ENCODE data around the gene HNRNPAB. TPM values are rescaled to one million over a fixed set of nuclear protein-coding genes. Genes with fewer than 3 reads are reported as not detected.
"Not testable (repeated sequence)": the region's sequence is repeated elsewhere in the genome, so short reads cannot be mapped to it uniquely, and the experiment has no call there.

The HNRNPAB gene
- total RNA-seq, 4 donors from 2014 or later = 98.4 to 135 (median 104) TPM

DNA sequence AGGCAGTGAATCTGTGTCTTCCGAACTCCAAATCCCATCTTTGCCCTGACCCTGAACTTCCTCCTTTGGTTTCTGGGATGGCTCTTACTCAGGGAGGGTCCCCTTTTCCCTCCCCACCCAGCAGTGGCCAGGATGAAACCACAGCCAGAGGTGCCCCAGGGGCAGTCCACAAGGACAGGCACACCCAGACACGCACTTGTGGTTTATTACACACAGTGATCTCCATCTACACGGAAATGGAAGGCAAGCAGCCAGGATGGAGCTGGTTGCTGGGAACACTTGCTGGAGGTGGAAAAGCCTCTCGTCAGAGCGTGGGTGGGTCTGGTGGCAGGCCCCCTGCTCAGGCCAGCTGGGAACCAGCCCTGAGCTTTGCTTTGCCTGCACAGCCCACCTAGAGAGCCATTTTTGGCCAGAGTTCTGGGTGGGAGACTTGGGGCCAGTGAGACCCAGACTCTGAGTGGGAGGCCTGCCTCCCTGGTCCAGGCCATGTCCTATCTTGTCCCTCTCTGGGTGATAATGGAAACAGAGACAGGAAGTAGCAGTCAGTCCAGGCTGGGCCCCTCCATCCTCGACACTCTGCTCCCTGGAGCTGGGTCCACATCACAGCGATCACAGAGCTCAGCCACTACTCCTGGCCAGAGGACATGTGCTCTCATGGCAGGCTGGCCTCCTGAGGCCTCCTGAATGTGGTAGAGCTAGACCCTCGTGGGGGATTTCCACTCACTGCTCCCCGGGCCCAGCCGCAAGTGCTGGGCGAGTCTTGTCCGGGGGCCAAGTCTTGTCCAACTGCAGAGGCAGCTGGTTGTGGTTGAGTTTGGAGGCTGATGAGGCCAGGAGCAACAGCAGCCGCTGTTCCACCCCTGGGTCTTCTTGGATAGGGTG is 33.3 kb downstream of the HNRNPAB start:
- Histone ChIP-seq H3K36me3 (no peaks in the 10 kb centered on the region), H3K27me3 (no peaks in the 10 kb centered on the region), H3K27ac (replicated peaks in 1 of 4) (peak overlapping the region in 1 of 4 donors; percentile 20), H3K4me3 (no peak overlapping the region), H3K9me3 (no peaks in the 10 kb centered on the region), H3K4me1 (peaks cover 30 to 52% (median 37%) of the 10 kb centered on the region in 4 donors)
- intact Hi-C loops (cut with DNase I) = no loop called here
- DNase-seq (ENCODE audit: extremely low spot score) = no peak
- WGBS = 79% methylated on average over 12 of the region's 13 CpGs
- no peak for TF ChIP-seq POLR2A (IDR thresholded peaks at IDR 0.05; ENCODE audit: low read depth)
- no peak for TF ChIP-seq POLR2AphosphoS5 (IDR thresholded peaks at IDR 0.05)
- TF ChIP-seq, protein P1, sequence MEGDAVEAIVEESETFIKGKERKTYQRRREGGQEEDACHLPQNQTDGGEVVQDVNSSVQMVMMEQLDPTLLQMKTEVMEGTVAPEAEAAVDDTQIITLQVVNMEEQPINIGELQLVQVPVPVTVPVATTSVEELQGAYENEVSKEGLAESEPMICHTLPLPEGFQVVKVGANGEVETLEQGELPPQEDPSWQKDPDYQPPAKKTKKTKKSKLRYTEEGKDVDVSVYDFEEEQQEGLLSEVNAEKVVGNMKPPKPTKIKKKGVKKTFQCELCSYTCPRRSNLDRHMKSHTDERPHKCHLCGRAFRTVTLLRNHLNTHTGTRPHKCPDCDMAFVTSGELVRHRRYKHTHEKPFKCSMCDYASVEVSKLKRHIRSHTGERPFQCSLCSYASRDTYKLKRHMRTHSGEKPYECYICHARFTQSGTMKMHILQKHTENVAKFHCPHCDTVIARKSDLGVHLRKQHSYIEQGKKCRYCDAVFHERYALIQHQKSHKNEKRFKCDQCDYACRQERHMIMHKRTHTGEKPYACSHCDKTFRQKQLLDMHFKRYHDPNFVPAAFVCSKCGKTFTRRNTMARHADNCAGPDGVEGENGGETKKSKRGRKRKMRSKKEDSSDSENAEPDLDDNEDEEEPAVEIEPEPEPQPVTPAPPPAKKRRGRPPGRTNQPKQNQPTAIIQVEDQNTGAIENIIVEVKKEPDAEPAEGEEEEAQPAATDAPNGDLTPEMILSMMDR (IDR thresholded peaks at IDR 0.05) = no peak
- TF ChIP-seq EP300 (IDR thresholded peaks at IDR 0.05) = no peak

DNA sequence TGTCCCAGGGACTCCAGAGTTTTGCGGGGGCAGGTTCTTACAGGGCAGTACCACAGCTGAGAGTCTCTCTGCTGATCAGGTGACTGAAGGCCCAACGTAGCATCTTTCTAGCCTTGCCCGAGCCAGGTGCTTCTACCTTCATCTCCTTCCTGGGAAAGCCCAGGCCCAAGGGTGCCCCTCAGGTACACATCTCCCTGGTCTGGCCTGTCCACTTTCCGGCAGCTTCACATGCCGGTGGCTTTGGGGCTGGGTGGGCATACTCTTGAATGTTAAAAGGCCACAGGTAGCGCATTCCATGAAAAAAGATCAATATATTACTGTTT is 33.9 kb downstream of the HNRNPAB start:
- H3K4me3 ChIP-seq = no peak overlapping the region
- H3K4me1 ChIP-seq = peaks cover 25 to 46% (median 34%) of the 10 kb centered on the region in 4 donors
- H3K27ac ChIP-seq (replicated peaks in 1 of 4) = peak overlapping the region in 1 of 4 donors; percentile 20
- DNase-seq (ENCODE audit: extremely low spot score) = no peak
- intact Hi-C loops (cut with DNase I) = no loop called here
- no peaks in the 10 kb centered on the region for H3K36me3 ChIP-seq
- 97% methylated on average over 3 of the region's 6 CpGs for WGBS
- H3K9me3 ChIP-seq = no peaks in the 10 kb centered on the region
- no peaks in the 10 kb centered on the region for H3K27me3 ChIP-seq
- TF ChIP-seq POLR2AphosphoS5 (IDR thresholded peaks at IDR 0.05) = no peak
- TF ChIP-seq EP300 (IDR thresholded peaks at IDR 0.05) = no peak
- TF ChIP-seq, protein P1 (IDR thresholded peaks at IDR 0.05) = no peak
- TF ChIP-seq POLR2A (IDR thresholded peaks at IDR 0.05; ENCODE audit: low read depth) = no peak

DNA sequence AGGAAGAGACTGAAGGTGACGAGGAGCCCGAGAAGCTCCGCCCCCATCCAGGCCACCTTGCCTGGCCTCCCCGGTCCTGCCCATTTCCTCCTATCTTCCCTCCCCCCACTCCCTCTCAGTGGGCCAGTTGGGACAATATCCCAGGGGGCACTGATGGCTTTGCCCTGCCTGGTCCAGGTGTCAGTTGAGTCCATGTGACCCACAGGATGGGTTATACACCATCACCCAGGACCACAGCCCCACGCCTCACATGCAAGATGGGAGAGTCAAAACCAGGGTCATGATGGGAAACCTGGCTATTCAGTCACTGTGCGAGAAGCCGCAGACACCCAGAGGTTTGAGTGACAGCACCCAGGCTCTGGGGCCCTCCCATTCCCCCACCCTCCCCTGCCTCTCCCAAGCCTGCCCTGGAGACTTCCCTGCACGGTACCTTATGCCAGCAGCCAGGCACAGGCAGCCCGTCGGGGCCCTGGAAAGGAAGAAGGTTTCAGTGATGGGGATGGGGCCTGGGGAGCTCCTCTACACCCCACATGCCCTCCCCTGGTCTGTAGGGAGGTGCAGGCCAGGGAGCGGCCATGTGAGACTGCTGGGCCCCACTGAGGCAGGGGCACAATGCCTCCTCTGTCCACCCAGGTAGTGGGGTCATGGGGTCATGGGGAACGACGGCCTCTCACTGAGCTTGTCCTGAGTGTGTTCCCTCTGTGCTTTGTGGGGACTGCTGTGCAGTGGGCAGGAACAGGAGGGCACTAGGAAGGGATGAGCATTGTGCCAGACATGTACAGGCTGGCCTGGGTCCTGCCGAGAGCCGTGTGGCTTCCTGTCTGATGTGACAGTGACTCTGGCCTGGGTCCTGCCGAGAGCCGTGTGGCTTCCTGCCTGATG is 34.6 kb downstream of the HNRNPAB start:
- DNase-seq (ENCODE audit: extremely low spot score) = no peak
- 82% methylated on average over 11 of the region's 17 CpGs for WGBS
- no peaks in the 10 kb centered on the region for H3K9me3 ChIP-seq
- intact Hi-C loops (cut with DNase I) = no loop called here
- no peak overlapping the region for H3K4me3 ChIP-seq
- H3K27me3 ChIP-seq = no peaks in the 10 kb centered on the region
- peak overlapping the region in 2 of 4 donors; percentile 20 to 55 for H3K27ac ChIP-seq (replicated peaks in 1 of 4)
- peaks cover 23 to 45% (median 34%) of the 10 kb centered on the region in 4 donors for H3K4me1 ChIP-seq
- no peak for TF ChIP-seq POLR2AphosphoS5 (IDR thresholded peaks at IDR 0.05)
- no peak for TF ChIP-seq EP300 (IDR thresholded peaks at IDR 0.05)
- TF ChIP-seq POLR2A (IDR thresholded peaks at IDR 0.05; ENCODE audit: low read depth) = no peak
- TF ChIP-seq, protein P1 (IDR thresholded peaks at IDR 0.05) = no peak
- H3K36me3 ChIP-seq = no peaks in the 10 kb centered on the region

DNA sequence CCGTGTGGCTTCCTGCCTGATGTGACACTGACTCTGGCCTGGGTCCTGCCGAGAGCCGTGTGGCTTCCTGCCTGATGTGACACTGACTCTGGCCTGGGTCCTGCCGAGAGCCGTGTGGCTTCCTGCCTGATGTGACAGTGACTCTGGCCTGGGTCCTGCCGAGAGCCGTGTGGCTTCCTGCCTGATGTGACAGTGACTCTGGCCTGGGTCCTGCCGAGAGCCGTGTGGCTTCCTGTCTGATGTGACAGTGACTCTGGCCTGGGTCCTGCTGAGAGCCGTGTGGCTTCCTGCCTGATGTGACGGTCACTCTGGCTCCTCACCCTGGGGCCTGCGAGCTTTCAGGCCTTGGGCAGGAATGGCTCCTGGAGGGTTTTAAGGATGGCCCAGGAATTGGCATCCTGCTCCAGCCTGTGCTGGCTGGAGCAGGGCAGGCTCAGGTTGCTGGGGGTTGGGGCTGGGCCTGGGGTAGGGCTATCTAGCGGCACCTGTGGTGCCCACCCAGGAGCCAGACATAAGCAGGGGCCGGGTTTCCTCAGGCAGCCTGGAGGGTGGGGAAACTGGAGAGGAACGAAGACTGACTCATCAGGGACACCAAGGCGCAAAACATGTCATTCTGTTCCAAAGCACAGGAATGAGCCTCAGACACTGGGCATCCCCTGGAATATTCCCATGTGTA is 35.4 kb downstream of the HNRNPAB start:
- peaks cover 21 to 42% (median 33%) of the 10 kb centered on the region in 4 donors for H3K4me1 ChIP-seq
- H3K9me3 ChIP-seq; intact Hi-C loops (cut with DNase I); H3K27me3 ChIP-seq; H3K4me3 ChIP-seq; DNase-seq (ENCODE audit: extremely low spot score); H3K36me3 ChIP-seq: not testable (repeated sequence)
- 60% methylated on average over 4 of the region's 16 CpGs for WGBS
- H3K27ac ChIP-seq (replicated peaks in 1 of 4) = peak overlapping the region in 3 of 4 donors; percentile 11 to 57 (median 50)
